Duodenal mucosa (tissue), 2 donors: ENCODE measurements around the gene TBPL1.

Experiments used
- H3K27ac ChIP-seq: one replicate; pipeline ENCODE4 v1.7.0; 2013; ENCODE audit warnings: low read depth, low read length
- H3K27me3 ChIP-seq, 2 donors: one replicate each; pipeline ENCODE4 v1.7.0; 2013; ENCODE audit warnings: low read length in 2 of 2, control low read depth in 1 of 2; ENCODE audit not compliant: insufficient read depth in 2 of 2, control insufficient read depth in 1 of 2
- H3K36me3 ChIP-seq, 2 donors: one replicate each; pipeline ENCODE4 v1.7.0; 2013; ENCODE audit warnings: low read length in 2 of 2, control low read depth in 1 of 2; ENCODE audit not compliant: insufficient read depth in 2 of 2, control insufficient read depth in 1 of 2
- H3K4me1 ChIP-seq, 2 donors: one replicate each; pipeline ENCODE4 v1.7.0; 2013; ENCODE audit warnings: low read length in 2 of 2, control low read depth in 1 of 2; ENCODE audit not compliant: insufficient read depth in 2 of 2, control insufficient read depth in 1 of 2
- H3K4me3 ChIP-seq, 2 donors: one replicate each; pipeline ENCODE4 v1.7.0; 2013; ENCODE audit warnings: low read length in 2 of 2, low read depth in 1 of 2
- H3K9ac ChIP-seq, 2 donors: one replicate each; pipeline ENCODE4 v1.7.0; 2013; ENCODE audit warnings: low read length in 2 of 2, low read depth in 1 of 2
- H3K9me3 ChIP-seq, 2 donors: one replicate each; pipeline ENCODE4 v1.7.0; 2013; ENCODE audit warnings: low read length in 2 of 2, control low read depth in 1 of 2; ENCODE audit not compliant: control insufficient read depth in 1 of 2

TBPL1 gene

GRCh38 chr6:134004714-134005113, 51.7 kb downstream of the TBPL1 start:
- Histone ChIP-seq H3K27ac (no peak overlapping the region), H3K27me3 (no peaks in the 10 kb centered on the region), H3K36me3 (no peaks in the 10 kb centered on the region), H3K9ac (no peak overlapping the region), H3K4me1 (peaks cover 5 to 10% of the 10 kb centered on the region in 2 donors), H3K9me3 (no peaks in the 10 kb centered on the region), H3K4me3 (no peak overlapping the region)

DNA sequence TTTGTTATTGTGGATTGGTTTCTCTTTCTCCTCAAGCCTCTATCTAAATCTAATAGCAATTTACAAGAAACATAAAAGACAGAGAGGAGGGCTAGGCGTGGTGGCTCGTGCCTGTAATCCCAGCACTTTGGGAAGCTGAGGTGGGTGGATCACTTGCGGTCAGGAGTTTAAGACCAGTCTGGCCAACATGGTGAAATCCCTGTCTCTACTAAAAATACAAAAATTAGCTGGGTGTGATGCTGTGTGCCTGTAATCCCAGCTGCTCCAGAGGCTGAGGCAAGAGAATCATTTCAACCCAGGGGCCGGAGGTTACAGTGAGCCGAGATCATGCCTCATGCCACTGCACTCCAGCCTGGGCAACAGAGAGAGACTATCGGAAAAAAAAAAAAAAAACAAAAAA, 52.8 kb downstream of the TBPL1 start:
- Histone ChIP-seq H3K27ac (no peak overlapping the region), H3K4me3 (no peak overlapping the region), H3K36me3 (no peaks in the 10 kb centered on the region)

DNA sequence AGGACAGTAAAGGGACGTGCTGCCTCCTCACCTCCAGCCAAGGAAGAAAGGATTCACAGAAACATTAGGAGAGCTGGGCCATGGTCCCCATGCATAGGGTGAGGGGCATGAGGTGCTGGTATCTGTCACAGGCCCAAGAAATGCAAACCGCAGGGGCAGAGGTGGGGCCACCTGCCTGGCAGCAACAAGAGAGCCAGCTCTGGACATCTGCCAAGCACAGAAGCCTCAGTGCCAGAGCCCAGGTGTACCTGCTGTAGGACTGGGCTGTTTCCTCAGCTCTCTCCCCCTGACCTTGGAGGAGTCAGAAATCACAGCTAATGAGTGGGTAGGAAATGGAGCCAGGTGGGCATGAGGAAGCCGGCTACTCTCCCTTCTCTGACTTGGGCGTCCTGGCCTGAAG, 54.1 kb downstream of the TBPL1 start:
- Histone ChIP-seq H3K4me1 (peaks cover 5 to 10% of the 10 kb centered on the region in 2 donors), H3K9me3 (no peaks in the 10 kb centered on the region), H3K27ac (no peak overlapping the region), H3K9ac (no peak overlapping the region), H3K36me3 (no peaks in the 10 kb centered on the region), H3K27me3 (no peaks in the 10 kb centered on the region), H3K4me3 (no peak overlapping the region)

More for the DNA sequence above, 52.8 kb downstream of the TBPL1 start:
- Histone ChIP-seq H3K9me3 (no peaks in the 10 kb centered on the region), H3K9ac (no peak overlapping the region), H3K27me3 (no peaks in the 10 kb centered on the region), H3K4me1 (peaks cover 5 to 10% of the 10 kb centered on the region in 2 donors)

DNA sequence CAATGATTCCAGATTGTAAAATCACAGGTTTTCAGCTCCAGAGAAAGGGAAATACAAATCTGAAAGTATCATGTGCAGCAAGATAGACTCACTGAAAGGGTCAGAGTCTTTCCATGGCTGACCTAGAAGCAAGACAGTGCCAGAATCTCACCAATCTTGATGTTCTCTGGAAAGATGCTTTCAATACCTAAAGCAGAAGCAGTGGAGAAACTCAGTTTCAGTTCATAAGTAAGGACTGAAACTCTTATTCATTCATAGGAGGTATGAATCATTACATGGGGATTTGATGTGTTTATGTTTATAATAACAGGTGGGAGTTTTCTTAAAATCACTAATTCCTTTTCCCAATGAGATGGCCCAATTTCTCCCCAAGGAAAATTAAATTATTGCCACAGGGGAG, 56.9 kb downstream of the TBPL1 start:
- no peak overlapping the region for H3K27ac ChIP-seq
- no peak overlapping the region for H3K9ac ChIP-seq
- H3K27me3 ChIP-seq, result no peaks in the 10 kb centered on the region
- peaks cover 6 to 14% of the 10 kb centered on the region in 2 donors for H3K4me1 ChIP-seq
- no peaks in the 10 kb centered on the region for H3K36me3 ChIP-seq
- H3K9me3 ChIP-seq, result no peaks in the 10 kb centered on the region
- no peak overlapping the region for H3K4me3 ChIP-seq

- Histone ChIP-seq H3K36me3 (no peaks in the 10 kb centered on the region), H3K27me3 (no peaks in the 10 kb centered on the region), H3K4me1 (peaks cover 8 to 16% of the 10 kb centered on the region in 2 donors), H3K27ac (no peak overlapping the region), H3K4me3 (no peak overlapping the region), H3K9ac (no peak overlapping the region), H3K9me3 (no peaks in the 10 kb centered on the region)
Observed at GRCh38 chr6:134010400-134010799, 57.4 kb downstream of the TBPL1 start.

DNA sequence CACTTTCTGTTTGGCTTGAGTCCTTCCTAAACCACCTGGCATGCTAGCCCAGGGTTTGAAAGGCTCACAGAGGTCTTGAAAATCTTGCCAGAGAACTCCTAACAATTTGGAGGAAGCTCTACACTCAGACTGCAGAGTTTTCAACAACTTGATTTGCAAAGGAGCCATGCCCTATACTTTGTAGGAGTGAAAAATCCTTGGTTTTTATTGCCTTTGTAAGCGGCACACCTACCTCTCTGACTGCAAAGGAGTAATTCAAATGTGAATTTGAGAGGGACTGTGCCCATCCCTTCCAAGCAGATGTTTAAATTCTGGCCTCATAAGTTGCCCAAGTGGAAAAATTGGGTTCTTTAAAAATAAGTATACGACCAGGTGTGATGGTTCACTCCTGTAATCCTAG, 58.0 kb downstream of the TBPL1 start:
- Histone ChIP-seq H3K4me1 (peaks cover 8 to 16% of the 10 kb centered on the region in 2 donors), H3K36me3 (no peaks in the 10 kb centered on the region), H3K4me3 (no peak overlapping the region), H3K27ac (no peak overlapping the region), H3K9me3 (no peaks in the 10 kb centered on the region), H3K27me3 (no peaks in the 10 kb centered on the region), H3K9ac (no peak overlapping the region)

GRCh38 chr6:134014588-134015137, 61.6 kb downstream of the TBPL1 start:
- Histone ChIP-seq H3K9ac (no peak overlapping the region), H3K9me3 (no peaks in the 10 kb centered on the region), H3K27ac (no peak overlapping the region), H3K4me3 (no peak overlapping the region), H3K27me3 (no peaks in the 10 kb centered on the region), H3K36me3 (no peaks in the 10 kb centered on the region), H3K4me1 (peaks cover 2 to 11% of the 10 kb centered on the region in 2 donors)

- no peaks in the 10 kb centered on the region for H3K36me3 ChIP-seq
- H3K9ac ChIP-seq, result no peak overlapping the region
- H3K27me3 ChIP-seq, result no peaks in the 10 kb centered on the region
- no peak overlapping the region for H3K4me3 ChIP-seq
- no peaks in the 10 kb centered on the region for H3K9me3 ChIP-seq
- H3K4me1 ChIP-seq, result peaks cover 2 to 11% of the 10 kb centered on the region in 2 donors
- H3K27ac ChIP-seq, result no peak overlapping the region
Observed at GRCh38 chr6:134015719-134016557, 62.9 kb downstream of the TBPL1 start.

GRCh38 chr6:134016558-134016814, 63.5 kb downstream of the TBPL1 start:
- Histone ChIP-seq H3K27ac (no peak overlapping the region), H3K9ac (no peak overlapping the region), H3K4me3 (no peak overlapping the region), H3K27me3 (no peaks in the 10 kb centered on the region), H3K9me3 (no peaks in the 10 kb centered on the region), H3K4me1 (peaks cover 2 to 11% of the 10 kb centered on the region in 2 donors), H3K36me3 (no peaks in the 10 kb centered on the region)

DNA sequence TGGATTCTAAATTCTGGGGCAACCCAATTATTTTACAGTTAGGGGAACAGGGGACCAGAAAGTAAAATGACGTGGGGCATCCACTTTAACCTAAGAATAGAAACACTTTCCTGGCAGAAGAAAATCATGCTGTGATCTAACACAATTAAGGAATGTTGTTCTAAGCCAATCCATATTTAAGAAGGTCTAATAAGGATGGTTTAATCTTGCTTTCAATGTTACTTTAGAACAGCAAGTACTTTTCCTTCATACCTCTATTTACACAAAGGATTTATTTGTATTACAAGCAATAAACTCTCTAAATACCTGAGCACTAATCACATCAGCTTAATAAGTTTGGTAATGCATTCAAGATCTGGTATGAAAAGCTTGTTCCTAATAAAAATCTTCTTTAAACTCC, 67.0 kb downstream of the TBPL1 start:
- Histone ChIP-seq H3K4me3 (no peak overlapping the region), H3K27ac (no peak overlapping the region), H3K9ac (no peak overlapping the region), H3K4me1 (peaks cover under 1 to 5% of the 10 kb centered on the region in 2 donors), H3K27me3 (no peaks in the 10 kb centered on the region), H3K36me3 (no peaks in the 10 kb centered on the region), H3K9me3 (no peaks in the 10 kb centered on the region)
